CD4-positive, alpha-beta T cell treated with Interleukin-12 subunit alpha and Interleukin-12 subunit beta, for 1 hour (primary cell): ENCODE data around the gene WTIP.
"Not testable (repeated sequence)": the region's sequence is repeated elsewhere in the genome, so short reads cannot be mapped to it uniquely, and the experiment has no call there.

ENCODE experiments used
- DNase-seq: peaks from one replicate; pipeline ENCODE4 v3.0.0-alpha.2; 2020

WTIP gene

DNA sequence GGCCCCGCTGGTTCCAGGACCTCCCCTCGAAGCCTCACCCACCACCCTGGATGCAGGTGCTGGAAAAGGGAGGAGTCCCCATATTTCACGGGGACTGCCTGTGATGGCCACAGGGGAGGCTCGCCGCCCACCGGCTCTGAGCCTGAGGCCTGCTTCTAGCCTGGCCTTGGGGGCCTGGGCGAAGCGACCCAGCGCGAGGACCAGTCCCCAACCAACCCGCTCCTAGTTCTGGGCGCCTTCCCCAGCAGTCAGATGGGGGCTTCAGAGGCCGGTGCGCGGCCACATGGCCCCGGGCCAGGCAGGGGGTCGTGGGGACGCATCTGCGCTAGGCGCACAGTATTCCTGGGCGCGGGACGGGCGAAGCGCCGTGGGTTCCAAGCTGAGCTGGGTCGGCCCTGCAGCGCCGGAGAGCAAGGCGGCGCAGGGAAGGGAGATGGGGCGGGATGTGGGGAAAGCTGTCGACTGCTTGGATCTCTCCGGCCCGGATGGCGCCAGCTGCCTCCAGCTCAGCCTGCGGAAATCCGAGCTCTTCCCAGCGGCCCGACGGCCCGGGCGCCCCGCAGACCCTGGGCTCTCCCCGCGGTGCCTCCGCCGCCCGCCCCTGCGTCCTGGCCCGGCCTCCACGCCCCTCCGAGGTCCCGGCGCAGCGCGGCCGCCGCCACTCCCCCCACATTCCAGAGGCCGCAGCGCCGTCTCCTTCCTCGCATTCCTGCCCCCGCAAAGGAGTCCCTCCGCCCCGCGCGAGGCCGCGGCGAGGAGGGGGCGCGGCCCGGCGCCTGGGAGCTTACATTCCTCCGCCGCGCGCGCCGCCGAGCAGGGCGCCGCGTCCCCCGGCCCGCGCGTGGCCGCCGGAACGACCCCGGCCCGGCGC, at the start of gene WTIP:
WTIP (plus strand) TSS at position 788 of the 871 bp plus-strand sequence. CDS start 217 bp downstream, outside the sequence.
- no peak for DNase-seq

DNA sequence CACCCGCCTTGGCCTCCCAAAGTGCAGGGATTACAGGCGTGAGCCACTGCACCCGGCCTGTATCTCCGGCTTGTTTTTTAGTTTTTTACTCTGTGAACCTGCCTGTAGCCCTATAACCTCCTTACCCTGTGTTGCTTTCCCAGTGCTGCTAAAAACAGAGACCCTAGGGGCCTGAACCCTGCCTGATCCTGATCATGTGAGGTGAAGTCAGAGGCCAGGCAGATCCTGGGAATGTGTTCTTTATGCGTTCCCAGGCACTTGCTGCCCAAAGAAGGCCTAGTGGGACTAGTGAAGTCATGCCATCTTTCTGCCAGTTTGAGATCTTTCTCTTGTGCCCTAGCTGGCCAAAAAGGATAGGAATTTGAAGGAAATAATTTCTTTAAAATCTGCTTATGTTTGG, 48.8 kb upstream of the WTIP start:
- no peak for DNase-seq

DNA sequence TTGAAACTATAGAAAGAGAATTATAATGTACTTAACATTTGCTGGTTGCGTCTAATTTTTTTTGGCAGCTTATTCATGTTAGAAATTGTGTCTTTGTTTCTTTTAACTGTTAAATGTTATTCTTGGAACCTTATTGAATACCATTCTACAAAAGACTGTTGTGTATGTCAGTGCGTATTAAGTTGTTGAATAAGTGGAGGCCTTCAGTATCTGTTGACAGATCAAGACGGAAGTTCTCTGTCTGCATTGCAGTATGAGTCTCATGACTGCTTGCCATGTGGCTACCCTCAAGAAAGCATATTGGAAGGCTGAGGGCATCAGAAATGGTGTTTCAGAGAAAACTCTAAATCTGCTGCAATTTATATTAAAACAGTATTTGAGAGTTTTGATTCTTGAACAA, 44.8 kb upstream of the WTIP start:
- DNase-seq: no peak

DNA sequence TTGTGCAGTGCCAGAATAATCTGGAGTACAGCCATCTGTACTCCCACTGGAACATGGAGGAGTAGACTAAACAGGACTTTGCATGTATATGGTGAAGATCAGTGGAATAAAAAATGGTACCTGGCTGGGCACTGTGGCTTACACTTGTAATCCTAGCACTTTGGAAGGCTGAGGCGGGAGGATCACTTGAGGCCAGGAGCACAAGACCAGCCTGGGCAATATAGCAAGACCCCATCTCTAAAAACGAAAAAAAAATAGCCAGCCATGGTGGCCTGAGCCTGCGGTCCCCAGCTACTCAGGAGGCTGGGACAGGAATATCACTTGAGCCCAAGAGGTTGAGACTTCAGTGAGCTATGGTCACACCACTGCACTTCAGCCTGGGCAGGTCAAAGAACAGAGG, 33.4 kb upstream of the WTIP start:
- DNase-seq: no peak

DNA sequence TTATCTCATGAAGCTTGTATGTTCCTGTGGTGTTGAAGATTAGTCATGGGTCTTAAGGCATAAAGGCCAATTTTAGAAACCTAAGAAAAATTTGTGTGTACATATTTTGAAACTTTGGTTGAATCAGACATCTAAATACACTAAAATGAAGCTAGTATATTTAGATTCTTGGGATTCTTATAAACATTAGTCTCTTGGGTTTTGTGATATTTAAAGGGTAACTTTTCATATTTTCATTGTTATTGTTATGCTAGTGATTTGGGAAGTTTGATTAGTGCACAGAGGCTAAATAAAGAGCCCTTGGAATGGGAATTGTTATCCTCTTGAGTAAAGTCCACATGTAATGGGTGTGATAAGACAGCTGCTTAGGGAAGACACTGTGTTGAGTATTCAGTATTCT, 28.8 kb upstream of the WTIP start:
- DNase-seq: no peak

DNA sequence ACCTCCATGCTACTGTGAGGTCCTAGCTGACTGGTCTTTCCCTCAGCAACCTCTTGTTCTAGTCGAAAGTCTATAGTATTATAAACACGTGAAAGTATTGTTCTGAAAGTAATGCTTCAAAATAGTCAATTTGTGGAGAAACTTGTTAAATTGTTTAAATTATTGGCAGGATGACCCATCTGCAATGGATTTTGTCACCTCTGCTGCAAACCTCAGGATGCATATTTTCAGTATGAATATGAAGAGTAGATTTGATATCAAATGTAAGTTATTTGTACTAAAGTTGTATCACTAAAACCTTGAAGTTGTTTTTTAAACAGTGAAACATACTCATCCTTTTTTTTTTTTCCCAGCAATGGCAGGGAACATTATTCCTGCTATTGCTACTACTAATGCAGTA, 27.5 kb upstream of the WTIP start:
- no peak for DNase-seq

DNA sequence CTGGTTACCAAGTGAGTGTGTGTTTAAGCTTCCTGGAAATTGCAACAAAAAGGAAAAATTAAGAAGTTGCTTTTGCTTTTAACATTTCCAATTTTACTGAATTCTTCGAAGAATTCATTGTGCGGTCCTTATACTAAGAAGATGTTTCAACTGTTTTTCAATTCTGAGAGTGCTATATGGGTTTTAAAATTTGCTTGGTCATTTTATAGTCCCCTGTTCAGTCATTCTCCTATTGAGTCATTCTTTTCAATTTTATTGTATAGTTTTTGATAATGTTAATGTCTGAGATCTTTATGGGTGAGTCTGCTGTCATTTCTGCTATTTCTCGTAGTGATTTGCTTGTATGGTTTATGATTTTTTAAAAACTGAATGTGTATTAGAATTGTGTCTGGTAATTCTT, 26.9 kb upstream of the WTIP start:
- DNase-seq: no peak

DNA sequence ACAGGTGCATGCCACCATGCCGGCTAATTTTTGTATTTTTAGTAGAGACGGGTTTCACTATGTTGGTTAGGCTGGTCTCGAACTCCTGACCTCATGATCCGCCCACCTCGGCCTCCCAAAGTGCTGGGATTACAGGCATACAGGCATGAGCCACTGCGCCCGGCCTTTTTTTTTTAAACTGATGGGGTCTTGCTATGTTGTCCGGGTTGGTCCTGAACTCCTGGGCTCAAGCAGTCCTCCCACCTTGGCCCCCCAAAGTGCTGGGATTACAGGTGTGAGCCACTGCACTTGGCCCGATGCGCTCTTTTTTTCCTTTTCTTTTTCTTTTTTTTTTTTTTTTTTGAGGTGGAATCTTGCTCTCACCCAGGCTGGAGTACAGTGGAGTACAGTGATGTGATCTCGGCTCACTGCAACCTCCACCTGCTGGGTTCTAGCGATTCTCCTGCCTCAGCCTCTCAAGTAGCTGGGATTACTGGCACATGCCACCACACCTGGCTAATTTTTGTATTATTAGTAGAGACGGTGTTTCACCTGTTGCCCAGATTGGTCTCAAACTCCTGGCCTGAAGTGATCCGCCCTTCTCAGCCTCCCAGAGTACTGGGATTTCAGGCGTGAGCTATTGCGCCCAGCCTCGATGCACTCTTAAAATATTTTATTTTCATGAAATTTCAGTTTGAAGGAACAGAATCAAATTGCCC, 25.6 kb upstream of the WTIP start:
- not testable (repeated sequence) for DNase-seq

DNA sequence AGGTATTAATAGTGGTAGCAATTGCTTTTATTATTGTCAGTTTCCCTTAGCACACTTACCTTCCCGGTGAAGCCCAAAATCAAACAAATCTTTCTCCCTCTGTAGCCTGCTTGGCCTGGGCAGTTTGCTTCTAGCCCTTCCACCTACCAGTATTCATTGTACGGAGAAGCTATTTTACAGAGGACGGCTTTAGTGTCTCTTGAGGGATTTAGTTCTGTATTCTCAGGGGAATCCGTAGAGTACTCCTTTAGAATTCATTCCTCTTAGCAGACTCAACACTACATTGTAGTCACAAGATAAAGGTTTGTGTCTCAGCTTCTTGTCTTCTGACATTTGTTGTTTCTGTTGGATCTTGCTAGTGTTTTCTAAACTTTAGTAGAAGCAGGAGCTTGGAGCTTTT, 24.1 kb upstream of the WTIP start:
- DNase-seq: no peak

DNA sequence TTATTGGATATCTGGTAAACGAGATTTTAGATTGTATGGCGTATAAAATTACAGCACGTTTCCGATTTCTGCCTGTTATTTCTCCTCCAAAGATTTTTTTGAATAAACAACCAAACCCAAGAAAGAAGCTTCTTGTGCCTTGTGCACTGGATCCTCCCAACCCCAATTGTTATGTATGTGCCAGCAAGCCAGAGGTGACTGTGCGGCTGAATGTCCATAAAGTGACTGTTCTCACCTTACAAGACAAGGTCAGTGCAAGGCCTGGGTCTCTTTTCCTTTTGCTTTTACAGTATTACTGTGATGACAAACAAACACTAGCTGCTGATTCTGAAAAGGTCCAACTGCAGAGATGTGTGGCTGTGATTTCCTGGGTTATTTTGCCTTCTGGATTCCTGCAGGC, 22.9 kb upstream of the WTIP start:
- no peak for DNase-seq

DNA sequence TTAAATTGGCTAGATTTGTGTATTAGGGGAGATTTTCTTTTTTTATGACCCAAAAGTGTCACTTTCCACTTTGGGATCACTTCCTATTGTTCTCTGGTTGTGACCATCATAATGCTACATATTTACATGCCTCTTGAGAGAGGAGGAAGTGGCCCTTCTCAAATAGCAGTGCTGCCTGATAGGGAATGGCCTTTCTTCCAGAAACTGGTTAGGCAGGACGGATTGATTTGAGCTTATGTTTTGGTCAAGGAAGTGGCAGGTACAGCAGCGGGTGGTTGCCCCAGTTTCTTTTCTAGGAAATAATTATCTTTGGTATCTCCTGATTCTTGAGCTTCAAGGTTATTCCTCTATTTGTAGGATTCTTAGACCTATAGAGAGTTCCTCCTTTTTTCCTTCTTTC, 21.9 kb upstream of the WTIP start:
- no peak for DNase-seq

DNA sequence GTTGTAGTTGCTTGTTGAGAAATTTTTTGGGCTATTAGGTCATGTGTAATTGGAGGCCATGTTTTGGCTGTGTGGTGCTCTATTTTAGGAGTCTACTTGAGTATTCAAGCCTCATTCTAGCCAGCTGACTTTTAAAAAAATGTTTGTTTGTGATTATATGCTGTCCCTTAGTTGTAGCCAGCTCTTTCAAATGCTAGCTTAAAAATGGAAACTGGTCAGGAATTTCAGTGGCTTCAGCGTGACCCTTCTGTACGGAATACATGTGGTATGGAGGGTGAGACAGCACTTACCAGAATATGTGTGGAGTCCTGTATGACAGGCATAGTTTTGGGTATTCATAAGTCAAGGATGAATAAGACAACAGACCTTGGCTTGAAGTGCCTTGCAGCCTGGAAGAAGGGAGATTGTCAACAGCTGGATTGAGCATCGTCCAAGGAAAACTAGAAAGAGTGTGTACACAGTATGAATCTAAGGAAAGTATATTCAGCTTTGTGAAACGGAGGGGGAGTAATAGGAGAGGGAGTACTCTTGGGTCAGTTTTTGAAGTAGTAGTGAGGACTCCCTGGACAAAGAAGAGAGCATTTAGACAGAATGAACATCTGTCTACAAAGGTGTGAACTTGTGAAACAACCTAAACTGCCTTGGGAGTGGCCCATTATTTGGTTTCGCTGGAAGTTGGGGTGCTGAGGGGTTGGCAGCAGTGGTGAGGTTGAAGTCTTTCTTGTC, 20.0 kb upstream of the WTIP start:
- no peak for DNase-seq

DNA sequence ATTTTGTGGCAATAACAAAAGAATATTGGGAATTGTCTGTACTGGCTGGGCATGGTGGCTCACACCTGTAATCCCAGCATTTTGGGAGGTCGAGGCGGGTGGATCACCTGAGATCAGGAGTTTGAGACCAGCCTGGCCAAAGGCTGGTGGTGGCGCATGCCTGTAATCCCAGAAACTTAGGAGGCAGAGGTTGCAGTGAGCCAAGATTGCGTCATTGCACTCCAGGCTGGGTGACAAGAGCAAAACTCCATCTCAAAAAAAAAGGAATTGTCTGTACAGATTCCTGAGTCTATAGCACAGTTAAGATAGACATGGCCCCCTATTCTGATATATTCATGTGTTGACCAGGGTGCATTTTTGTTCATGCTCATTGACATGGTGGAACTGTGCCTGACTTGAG, 16.8 kb upstream of the WTIP start:
- DNase-seq: not testable (repeated sequence)

DNA sequence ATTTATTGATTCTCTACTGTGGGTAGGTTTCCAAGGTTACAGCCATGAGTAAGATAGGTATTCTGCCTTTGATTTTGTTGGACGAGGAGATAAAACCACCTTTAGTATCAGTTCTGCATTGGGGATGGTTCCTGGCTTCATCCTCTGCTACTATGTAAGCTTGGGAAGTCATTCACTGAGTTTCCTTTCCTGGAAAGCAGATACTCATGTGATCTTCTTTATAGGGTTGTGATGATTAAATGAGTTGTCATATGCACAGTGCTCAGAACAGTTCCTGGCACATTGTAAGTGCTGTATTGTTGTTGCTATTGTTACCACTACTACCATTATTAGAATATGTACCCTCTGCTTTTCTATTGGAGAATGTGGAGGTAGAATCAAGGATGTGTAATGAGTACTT, 13.1 kb upstream of the WTIP start:
- no peak for DNase-seq

DNA sequence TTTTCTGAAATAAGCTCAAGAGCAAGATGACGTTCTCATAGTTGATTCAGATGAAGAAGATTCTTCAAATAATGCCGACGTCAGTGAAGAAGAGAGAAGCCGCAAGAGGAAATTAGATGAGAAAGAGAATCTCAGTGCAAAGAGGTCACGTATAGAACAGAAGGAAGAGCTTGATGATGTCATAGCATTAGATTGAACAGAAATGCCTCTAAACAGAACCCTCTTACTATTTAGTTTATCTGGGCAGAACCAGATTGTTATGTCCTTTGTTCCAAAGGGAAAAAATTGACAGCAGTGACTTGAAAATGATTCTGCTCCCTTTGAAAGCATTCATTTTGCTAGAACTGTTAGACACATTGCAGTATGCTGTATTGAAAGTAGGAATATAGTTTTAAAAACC, 12.5 kb upstream of the WTIP start:
- not testable (repeated sequence) for DNase-seq

DNA sequence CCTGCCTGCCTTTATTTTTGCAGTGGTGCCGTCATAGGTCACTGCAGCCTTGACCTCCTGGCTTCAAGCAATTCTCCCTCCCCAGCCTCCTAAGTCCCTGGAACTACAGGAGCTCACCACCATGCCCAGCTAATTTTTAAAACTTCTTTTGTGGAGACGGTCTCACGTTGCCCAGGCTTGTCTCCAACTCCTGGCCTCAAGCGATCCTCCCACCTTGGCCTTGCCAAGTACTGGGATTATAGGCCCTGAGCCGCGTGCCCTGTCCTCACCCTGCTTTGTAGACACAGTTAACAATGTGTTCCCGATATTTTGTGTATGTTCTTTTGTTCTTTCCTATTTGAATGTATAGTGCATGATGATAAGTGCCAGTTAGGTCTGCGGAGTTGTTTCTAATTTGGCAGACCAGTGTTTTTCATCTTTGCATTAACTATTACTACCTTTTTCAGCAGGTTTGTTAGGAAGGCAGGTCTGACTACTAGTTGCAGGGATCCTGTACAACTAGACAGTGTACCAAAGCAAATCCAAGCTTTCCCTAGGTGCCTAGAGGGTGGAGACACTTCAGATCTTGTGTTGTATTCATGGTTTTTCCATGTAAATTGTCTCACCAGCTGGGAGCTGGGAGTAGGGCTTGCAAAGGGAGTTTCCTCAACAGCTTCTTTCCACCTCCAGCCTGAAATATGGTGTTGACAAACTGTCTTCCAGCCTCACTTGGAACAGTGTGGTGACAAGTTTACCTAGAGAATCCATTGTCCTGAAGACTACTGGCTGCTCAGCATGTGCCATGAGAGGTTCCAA, 9.5 kb upstream of the WTIP start:
- no peak for DNase-seq

DNA sequence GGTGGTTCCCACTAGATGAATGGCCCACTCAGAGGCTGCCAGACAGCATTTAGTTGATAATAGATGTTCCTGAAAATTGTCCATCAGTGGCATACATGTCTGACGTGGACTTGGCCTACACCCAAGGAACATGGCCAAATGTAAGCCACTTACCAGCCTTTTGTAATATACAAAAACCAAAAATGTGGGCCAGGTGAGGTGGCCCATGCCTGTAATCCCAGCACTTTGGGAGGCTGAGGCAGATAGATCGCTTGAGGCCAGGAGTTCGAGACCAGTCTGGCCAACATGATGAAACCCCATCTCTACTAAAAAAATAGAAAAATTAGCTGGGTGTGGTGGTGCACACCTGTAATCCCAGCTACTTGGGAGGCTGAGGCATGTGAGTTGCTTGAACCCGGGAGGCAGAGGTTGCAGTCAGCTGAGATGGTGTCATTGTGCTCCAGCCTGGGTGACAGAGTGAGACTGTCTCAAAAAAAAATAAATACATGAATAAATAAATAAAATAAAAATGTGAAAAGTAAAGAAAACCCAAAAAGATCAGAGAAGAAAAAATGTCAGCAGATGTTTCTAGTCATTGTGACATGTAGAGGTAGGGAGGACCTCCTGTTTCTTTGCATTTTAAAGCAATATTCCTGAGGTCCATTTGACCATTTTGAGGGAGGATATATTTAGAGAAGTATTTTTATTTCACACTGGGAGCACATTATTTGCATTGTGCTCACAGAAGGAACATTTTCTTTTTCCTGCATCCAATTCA, 7.1 kb upstream of the WTIP start:
- DNase-seq: no peak

DNA sequence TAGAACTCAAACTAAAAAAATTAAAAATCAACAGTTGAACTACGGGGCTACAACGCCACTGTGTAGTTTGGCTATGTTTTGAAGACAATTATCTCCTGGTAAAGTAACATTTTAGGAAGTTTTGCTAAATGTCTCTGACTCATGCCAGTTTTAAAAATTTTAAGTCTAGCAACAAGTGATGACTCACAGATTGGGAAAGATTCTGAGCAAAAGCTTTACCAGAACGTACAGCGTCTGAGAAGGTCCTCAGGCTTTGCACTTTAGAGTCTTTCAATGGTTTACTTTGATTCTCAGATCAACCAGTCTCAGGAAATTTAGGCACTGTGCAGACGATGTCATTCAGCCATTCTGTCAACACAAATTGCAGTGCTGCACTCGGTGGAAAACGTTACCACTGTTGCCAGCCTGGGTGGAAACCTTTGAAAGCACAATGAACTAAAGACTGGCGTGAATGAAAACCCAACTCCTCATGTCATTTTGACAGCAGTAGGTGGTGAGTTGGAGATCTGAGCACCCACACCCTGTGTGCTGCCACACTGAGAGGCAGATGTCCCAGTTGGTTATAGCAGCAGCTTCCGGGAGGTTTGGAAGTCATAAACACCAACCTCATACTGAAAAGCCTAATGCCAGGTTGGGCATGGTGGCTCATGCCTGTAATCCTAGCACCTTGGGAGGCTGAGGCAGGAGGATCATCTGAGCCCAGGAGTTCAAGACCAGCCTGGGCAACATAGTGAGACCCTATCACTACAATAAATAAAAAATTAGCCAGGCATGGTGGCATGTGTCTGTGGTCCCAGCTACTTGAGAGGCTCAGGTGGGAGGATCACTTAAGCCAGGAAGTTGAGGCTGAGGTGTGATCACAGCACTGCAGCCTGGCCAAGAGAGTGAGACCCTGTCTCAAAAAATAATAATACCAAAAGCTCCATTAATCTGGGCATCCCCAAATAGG, 6.3 kb upstream of the WTIP start:
- no peak for DNase-seq

DNA sequence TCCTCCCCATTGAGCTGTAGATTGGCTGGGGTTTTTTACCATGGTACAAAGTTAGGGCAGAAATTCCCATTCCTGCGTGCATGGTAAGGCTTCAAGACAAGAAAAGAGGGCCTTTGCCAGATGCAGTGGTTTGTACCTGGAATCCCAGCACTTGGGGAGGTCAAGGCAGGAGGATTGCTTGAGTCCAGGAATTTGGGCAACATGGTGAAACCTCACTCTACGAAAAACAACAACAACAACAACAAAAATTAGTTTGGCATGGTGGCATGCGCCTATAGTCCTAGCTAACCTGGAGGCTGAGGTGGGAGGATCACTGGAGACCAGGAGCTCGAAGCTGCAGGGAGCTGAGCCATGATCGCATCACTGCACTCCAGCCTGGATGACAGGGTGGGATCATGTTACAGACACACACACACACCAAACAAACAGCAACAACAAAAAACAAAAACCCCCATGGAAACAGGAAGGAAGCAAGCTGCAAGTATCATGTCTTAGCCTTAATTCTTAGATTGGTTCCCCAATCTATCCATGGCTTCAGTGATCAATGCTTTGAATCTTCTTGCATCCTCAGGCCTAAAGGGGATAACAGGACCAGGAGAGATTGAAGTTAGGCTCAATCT, 5.5 kb upstream of the WTIP start:
- DNase-seq: no peak

DNA sequence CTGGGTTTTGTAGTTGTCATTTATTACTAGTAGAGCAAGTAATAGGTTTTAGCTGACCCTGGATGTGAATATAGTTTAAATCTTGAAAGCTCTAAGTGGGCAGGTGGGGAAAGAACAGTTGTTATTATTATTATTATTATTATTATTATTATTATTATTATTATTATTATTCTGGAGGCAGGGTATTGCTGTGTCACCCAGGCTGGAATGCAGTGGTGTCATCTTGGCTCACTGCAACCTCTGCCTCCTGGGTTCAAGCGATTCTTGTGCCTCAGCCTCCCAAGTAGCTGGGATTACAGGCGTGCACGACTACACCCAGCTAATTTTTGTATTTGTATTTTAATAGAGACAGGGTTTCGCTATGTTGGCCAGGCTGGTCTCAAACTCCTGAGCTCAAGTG, 3.1 kb upstream of the WTIP start:
- not testable (repeated sequence) for DNase-seq
